ENCODE measurements around the gene MEGF6. TPM values are rescaled to one million over a fixed set of nuclear protein-coding genes. Genes with fewer than 3 reads are reported as not detected.

MEGF6 gene
- total and polyA plus RNA-seq, 12 donors = 1.8 to 14.1 (median 7.0) TPM

GRCh38 chr1:3550511-3551289 is 60.6 kb downstream of the MEGF6 start:
- peaks cover 4 to 35% (median 15%) of the 10 kb centered on the region in 9 donors for H3K4me1 ChIP-seq
- no peak for TF ChIP-seq CTCF (IDR thresholded peaks at IDR 0.05)
- no peak for ATAC-seq
- H3K9me3 ChIP-seq = no peaks in the 10 kb centered on the region
- no peak overlapping the region for H3K27ac ChIP-seq
- no peak for DNase-seq
- intact Hi-C loops (cut with DNase I) = no loop called here
- H3K27me3 ChIP-seq = peaks cover 0 to 17% (median 0%) of the 10 kb centered on the region in 7 donors
- H3K36me3 ChIP-seq = no peaks in the 10 kb centered on the region
- 70 to 78% methylated on average over 27 of the region's 27 CpGs for WGBS, 2 donors
- no peak overlapping the region for H3K4me3 ChIP-seq

GRCh38 chr1:3548895-3549294 is 62.4 kb downstream of the MEGF6 start:
- Histone ChIP-seq H3K36me3 (no peaks in the 10 kb centered on the region), H3K4me3 (no peak overlapping the region), H3K27ac (no peak overlapping the region), H3K9me3 (no peaks in the 10 kb centered on the region), H3K4me1 (peaks cover 4 to 41% (median 15%) of the 10 kb centered on the region in 9 donors), H3K27me3 (peaks cover 0 to 17% (median 6%) of the 10 kb centered on the region in 7 donors)
- intact Hi-C loops (cut with DNase I) = no loop called here
- ATAC-seq (no peak), DNase-seq (no peak)
- 90 to 93% methylated on average over 15 of the region's 15 CpGs for WGBS, 2 donors
- no peak for TF ChIP-seq CTCF (IDR thresholded peaks at IDR 0.05)

- peaks cover 4 to 42% (median 19%) of the 10 kb centered on the region in 9 donors for H3K4me1 ChIP-seq
- intact Hi-C loops (cut with DNase I) = no loop called here
- H3K9me3 ChIP-seq = no peaks in the 10 kb centered on the region
- H3K27ac ChIP-seq = no peak overlapping the region
- no peaks in the 10 kb centered on the region for H3K36me3 ChIP-seq
- DNase-seq (peak in 1 of 2 donors; percentile 37), ATAC-seq (peak in 7 of 8 donors; percentile 22 to 52 (median 30))
- H3K4me3 ChIP-seq = no peak overlapping the region
- TF ChIP-seq CTCF (IDR thresholded peaks at IDR 0.05) = no peak
- peaks cover 0 to 17% (median 6%) of the 10 kb centered on the region in 7 donors for H3K27me3 ChIP-seq
- 34 to 46% methylated on average over 24 of the region's 24 CpGs for WGBS, 2 donors
Observed at GRCh38 chr1:3548156-3548893, 63.0 kb downstream of the MEGF6 start.

GRCh38 chr1:3547055-3548005 is 64.0 kb downstream of the MEGF6 start:
- ATAC-seq = no peak
- Histone ChIP-seq H3K27me3 (peaks cover 0 to 17% (median 6%) of the 10 kb centered on the region in 7 donors), H3K36me3 (no peaks in the 10 kb centered on the region), H3K27ac (no peak overlapping the region), H3K4me1 (peaks cover 5 to 52% (median 29%) of the 10 kb centered on the region in 9 donors), H3K9me3 (no peaks in the 10 kb centered on the region), H3K4me3 (no peak overlapping the region)
- TF ChIP-seq CTCF (IDR thresholded peaks at IDR 0.05) = no peak
- intact Hi-C loops (cut with DNase I) = no loop called here
- WGBS, 2 donors = 71 to 76% methylated on average over 38 of the region's 38 CpGs
- no peak for DNase-seq
